ENCODE data around the gene MGLL. TPM values are rescaled to one million over a fixed set of nuclear protein-coding genes. Genes with fewer than 3 reads are reported as not detected.

MGLL gene
- total and polyA plus RNA-seq, 9 of the 15 experiments (the other 6 are each of a cell fraction or from before 2014, with no cell fraction given): 0.12 to 0.32 (median 0.18) TPM; not detected in 6

DNA sequence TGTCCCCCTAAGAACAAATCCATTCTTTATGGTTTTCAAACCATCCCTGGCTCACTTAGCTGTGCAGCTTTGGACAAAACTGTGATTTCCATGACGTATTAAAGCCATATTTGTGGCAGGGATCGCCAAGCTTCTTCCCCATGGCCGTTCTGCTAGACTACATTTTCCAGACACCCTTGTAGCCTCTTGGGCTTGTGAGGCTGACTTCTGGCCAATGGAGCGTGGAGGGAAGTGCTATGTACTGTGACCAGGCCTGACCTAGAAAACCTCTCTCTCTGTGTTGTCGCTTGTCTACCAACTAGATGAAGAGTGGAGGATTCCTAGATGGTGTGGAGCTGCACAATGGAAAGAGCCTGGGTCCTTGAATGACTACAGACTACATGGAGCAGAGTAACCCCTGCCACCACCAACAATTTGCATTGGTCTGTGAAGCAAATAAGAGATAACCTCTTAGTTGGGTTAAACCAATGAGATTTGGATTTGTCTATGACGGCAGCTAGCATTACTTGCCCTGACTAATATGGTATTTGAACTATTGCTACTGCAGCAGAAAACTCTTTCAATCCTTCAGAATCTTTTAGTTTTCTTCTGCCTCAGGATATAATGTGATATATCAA, 22.1 kb upstream of the MGLL start (continued):
- TF ChIP-seq ZBTB33 (CRISPR knock-in tag; IDR thresholded peaks at IDR 0.05): no peak
- no peak for TF ChIP-seq PHB2 (IDR thresholded peaks at IDR 0.05; ENCODE audit: low read depth)
- no peak for TF ChIP-seq KDM1A (IDR thresholded peaks at IDR 0.05)

DNA sequence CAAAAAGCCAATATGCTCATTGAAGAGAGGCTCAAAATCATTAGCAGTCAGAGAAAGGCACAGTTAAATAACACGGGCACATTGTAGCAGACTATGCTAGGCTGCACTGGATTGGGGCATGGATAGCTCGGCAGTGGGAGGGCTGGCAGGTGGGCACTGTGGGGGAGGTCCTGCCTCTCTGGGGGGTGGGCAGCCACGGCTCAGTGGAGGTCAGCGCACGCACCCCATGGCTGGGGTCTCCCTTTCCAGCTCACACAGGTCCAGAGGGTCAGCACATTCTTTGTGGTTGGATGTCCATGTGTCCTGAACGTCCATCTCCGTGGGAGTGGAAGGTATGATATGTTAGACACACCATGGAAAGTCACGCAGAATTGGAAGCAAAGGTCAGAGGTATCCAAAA, 18.4 kb upstream of the MGLL start:
- DNase-seq (ENCODE audit: extremely low read depth in 1 of 4, low spot score in 3 of 4): no peak
- FAIRE-seq: no peak
- POLR2A ChIA-PET: no interaction called here
- in situ Hi-C loops (cut with MboI) (no loop called here), intact Hi-C loops (cut with micrococcal nuclease) (no loop called here)
- Histone ChIP-seq H2AFZ (ENCODE audit: low read depth, low read length) (no peak overlapping the region), H4K20me1 (replicated peaks; ENCODE audit: control insufficient read depth, insufficient read depth, low read length) (no peaks in the 10 kb centered on the region), H3K9me1 (ENCODE audit: control insufficient read depth, insufficient read depth, low read length) (no peaks in the 10 kb centered on the region), H3K27ac (ENCODE audit: extremely low read depth, low read depth, low read length) (no peak overlapping the region), H3K9ac (ENCODE audit: insufficient read depth in 1 of 2, low read depth in 2 of 2, low read length in 2 of 2) (no peak overlapping the region), H3K27me3 (ENCODE audit: control insufficient read depth in 2 of 2, insufficient read depth in 2 of 2, low read length in 2 of 2) (peaks cover 3 to 33% of the 10 kb centered on the region in 2 experiments; a peak in 2 of 5 replicates), H3K4me3 (no peak overlapping the region), H3K9me3 (replicated peaks; ENCODE audit: control insufficient read depth, insufficient read depth, low read depth, low read length) (no peaks in the 10 kb centered on the region), H3K36me3 (ENCODE audit: control insufficient read depth, insufficient read depth, low read length) (no peaks in the 10 kb centered on the region), H3K4me2 (ENCODE audit: insufficient read depth, low read length) (no peak overlapping the region), H3K79me2 (ENCODE audit: control insufficient read depth, insufficient read depth, low read length) (no peaks in the 10 kb centered on the region), H3K4me1 (replicated peaks in 1 of 2; ENCODE audit: control insufficient read depth in 2 of 2, insufficient read depth in 2 of 2, low read length in 2 of 2) (no peaks in the 10 kb centered on the region; a peak in 1 of 5 replicates)
- CTCF ChIA-PET (ENCODE audit: low intra/inter-chr PET ratio): no interaction called here
- ATAC-seq: no peak
- WGBS (ENCODE audit: insufficient coverage, low coverage, missing lambda C conversion rate): 0% methylated on average over 6 of the region's 8 CpGs
- no TSS peak for BruUV-seq (replicated peaks)
- TF ChIP-seq MCM2 (IDR thresholded peaks at IDR 0.05; ENCODE audit: low read depth) (no peak), ZBTB17 (CRISPR knock-in tag; IDR thresholded peaks at IDR 0.05) (no peak), HDGF (IDR thresholded peaks at IDR 0.05) (no peak), E2F3 (CRISPR knock-in tag; IDR thresholded peaks at IDR 0.05) (no peak), PTBP1 (IDR thresholded peaks at IDR 0.05; ENCODE audit: low read depth, low read length) (no peak), COPS2 (conservative IDR thresholded peaks at IDR 0.05) (no peak), EP400 (IDR thresholded peaks at IDR 0.05) (no peak), HES1 (IDR thresholded peaks at IDR 0.05; ENCODE audit: low read depth) (no peak), SRSF3 (IDR thresholded peaks at IDR 0.05; ENCODE audit: insufficient read depth, low read length) (no peak), MTA1 (IDR thresholded peaks at IDR 0.05; ENCODE audit: borderline replicate concordance) (no peak), MYNN (IDR thresholded peaks at IDR 0.05) (no peak), MYNN (CRISPR knock-in tag; IDR thresholded peaks at IDR 0.05) (no peak)
- TF ChIP-seq, protein P1, sequence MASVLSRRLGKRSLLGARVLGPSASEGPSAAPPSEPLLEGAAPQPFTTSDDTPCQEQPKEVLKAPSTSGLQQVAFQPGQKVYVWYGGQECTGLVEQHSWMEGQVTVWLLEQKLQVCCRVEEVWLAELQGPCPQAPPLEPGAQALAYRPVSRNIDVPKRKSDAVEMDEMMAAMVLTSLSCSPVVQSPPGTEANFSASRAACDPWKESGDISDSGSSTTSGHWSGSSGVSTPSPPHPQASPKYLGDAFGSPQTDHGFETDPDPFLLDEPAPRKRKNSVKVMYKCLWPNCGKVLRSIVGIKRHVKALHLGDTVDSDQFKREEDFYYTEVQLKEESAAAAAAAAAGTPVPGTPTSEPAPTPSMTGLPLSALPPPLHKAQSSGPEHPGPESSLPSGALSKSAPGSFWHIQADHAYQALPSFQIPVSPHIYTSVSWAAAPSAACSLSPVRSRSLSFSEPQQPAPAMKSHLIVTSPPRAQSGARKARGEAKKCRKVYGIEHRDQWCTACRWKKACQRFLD (CRISPR knock-in tag; IDR thresholded peaks at IDR 0.05): no peak
- TF ChIP-seq, protein P2, sequence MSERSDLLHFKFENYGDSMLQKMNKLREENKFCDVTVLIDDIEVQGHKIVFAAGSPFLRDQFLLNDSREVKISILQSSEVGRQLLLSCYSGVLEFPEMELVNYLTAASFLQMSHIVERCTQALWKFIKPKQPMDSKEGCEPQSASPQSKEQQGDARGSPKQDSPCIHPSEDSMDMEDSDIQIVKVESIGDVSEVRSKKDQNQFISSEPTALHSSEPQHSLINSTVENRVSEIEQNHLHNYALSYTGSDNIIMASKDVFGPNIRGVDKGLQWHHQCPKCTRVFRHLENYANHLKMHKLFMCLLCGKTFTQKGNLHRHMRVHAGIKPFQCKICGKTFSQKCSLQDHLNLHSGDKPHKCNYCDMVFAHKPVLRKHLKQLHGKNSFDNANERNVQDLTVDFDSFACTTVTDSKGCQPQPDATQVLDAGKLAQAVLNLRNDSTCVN (CRISPR knock-in tag; IDR thresholded peaks at IDR 0.05): no peak
